Stimulated activated CD8-positive, alpha-beta memory T cell treated with anti-CD3 and anti-CD28 coated beads, Interleukin-15, amount 100 ng/mL, for 48 hours (primary cell): ENCODE results near the gene SHISA2.
"Not testable (repeated sequence)": the region's sequence is repeated elsewhere in the genome, so short reads cannot be mapped to it uniquely, and the experiment has no call there.

Source experiments
- DNase-seq, 2 donors: peaks; one replicate each; pipeline ENCODE4 v3.0.0-alpha.2; 2020; ENCODE audit warnings: low read depth in 2 of 2

The SHISA2 gene

DNA sequence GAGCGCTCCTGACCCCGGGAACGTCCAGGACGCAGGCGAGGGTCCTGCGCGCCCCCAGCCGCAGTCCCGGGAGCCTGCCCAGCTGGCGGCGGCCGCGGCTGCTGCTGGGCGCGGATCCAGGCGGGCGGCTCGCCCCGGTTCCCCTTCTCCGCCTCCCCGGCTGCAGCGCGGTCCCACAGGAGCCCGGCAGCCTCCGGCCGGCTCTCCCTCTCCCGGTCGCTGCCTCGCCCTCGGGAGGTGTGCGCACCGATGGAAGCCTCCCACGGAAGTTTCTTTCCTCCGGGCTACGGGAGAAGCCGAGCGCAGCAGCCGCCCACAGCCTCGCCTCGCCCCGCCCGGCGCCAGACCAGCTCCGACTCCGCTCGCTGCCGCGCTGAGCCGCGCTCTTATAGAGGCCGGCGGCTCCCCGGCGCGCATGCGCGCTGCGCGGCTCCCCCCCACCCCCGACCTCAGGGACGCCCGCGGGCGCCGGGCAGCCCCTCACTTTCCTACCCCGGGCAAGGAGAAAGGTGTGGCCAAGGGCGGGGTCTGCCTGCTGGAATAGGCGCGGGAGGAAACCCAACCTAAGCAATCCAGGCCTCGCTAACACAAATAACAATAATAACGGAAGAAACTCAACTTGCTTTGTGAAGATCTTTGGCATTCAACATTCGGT lies at the start of gene SHISA2:
Gene SHISA2 (minus strand): TSS at position 360 of the 655 bp plus-strand sequence. CDS start 1,041 bp downstream, outside the sequence.
- peak in 1 of 2 donors; percentile 33 for DNase-seq

GRCh38 chr13:26095846-26096610 lies 44.2 kb upstream of the SHISA2 start:
- no peak for DNase-seq

GRCh38 chr13:26095338-26095737 lies 43.5 kb upstream of the SHISA2 start:
- no peak for DNase-seq

DNA sequence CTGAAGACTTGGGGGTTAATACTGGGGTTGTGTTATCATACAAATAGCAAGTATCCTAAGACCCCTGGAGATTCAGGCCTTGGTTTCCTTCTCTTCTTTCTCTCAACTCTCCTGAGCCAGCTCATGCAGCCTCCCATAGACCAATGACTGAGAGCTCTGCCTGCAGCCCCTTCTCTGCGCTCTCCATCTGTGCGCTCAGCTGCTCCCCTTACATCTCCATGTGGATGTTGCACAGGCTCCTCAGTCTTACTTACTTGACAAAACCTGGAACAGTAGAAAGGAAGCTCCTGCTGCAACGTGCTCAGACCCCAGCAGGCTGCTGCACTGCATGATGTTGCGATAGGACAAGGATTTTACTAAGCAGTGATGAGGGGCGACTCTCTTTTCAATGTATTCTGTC lies 25.0 kb upstream of the SHISA2 start:
- DNase-seq = not testable (repeated sequence)

DNA sequence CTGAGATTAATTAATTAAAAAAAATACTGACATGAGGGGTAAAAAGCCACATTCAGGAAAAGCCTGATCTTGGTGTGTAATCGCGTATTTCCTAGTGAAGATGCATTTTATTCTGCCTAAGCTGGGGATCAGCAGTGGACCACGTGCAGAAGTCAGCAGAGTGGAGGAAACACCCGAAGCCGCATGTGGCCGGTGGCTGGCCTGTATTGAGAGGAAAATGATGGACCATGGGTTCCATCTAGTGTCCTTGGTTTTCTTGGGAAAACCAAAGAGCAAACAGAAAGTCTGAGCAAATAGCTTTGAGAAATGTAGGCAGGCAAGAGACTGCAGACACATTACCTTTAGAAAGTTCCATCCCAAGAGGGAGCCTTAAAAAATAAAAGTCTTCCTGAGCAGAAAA lies 23.7 kb upstream of the SHISA2 start:
- DNase-seq = no peak

DNA sequence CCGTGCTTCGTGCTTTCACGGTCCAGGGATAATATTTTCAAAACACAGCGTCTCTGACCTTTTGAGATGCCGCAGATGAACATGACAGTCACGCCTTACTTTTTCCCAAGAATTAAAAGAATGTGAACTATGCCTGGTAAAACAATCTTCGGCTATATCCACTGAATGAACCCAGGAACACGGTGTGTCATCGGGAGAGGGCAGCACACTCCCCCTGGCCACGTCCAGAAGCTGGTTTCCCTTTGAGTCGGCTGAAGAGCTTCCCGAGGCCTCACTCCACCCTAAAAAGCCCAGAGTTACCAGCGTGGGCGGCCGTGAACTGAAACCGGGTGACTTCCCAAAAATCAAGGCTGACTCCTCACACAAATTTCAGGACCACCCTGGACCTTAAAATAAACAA lies 22.9 kb upstream of the SHISA2 start:
- no peak for DNase-seq

DNA sequence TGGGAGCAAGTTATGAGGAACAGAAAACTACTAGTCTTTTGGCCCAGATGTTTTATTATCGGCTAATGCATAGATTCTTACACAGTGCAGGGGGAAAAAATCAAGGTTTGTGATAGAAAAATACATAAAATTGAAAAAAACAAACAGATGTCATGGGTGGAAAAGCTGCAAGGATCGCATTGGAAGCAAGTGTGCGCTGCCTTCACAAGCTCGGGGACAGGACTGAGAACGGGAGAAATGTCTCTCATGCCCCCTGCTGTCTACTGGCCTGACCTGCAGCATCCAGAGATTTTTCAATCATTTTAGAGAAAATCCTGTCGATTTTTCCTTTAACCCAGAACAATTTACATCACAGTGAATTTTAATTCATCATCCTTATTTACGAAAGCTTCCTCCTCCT lies 20.5 kb upstream of the SHISA2 start:
- DNase-seq = not testable (repeated sequence)

GRCh38 chr13:26071691-26072090 lies 19.9 kb upstream of the SHISA2 start:
- no peak for DNase-seq

DNA sequence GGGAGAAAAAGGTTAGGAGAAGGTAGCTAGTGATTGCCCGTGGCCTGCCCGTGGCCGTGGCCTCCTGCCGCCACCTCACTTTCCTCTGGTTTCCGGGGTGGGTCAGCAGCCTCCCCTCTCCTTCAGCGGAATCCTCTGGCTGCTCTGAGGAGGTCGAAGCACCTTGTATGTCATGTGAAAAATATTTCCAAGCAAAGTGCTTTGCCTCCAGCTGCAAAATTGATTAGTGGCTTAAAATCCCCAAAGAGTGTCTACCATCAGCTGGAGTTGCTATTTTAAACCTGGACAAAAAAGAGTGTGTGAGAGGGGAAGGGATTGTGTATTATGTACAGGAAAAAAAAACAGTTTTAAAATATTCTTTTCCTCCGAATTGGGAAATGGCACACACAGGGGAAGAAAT lies 17.8 kb upstream of the SHISA2 start:
- DNase-seq = not testable (repeated sequence)

- DNase-seq = not testable (repeated sequence)
These were observed 16.6 kb upstream of the SHISA2 start for GRCh38 chr13:26068372-26068771.

DNA sequence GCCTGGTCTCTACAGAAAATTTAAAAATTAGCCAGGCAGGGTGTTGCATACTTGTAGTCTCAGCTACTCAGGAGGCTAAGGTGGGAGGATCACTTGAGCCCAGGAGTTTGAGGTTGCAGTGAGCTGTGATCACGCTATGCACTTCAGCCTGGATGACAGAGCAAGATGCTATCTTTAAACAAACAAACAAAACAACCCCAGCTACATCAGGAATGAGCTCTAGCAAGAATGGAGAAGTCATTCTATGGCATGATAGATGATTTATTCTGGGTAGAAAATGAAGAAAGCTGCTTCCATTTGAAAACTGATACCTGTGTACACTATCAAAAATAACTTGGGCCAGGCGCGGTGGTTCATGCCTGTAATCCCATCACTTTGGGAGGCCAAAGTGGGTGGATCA lies 15.8 kb upstream of the SHISA2 start:
- DNase-seq = no peak

- DNase-seq = not testable (repeated sequence)
These were observed 14.7 kb upstream of the SHISA2 start for GRCh38 chr13:26066492-26066891.

GRCh38 chr13:26062853-26063444 lies 11.1 kb upstream of the SHISA2 start:
- DNase-seq = no peak

GRCh38 chr13:26061947-26062346 lies 10.1 kb upstream of the SHISA2 start:
- DNase-seq = no peak

DNA sequence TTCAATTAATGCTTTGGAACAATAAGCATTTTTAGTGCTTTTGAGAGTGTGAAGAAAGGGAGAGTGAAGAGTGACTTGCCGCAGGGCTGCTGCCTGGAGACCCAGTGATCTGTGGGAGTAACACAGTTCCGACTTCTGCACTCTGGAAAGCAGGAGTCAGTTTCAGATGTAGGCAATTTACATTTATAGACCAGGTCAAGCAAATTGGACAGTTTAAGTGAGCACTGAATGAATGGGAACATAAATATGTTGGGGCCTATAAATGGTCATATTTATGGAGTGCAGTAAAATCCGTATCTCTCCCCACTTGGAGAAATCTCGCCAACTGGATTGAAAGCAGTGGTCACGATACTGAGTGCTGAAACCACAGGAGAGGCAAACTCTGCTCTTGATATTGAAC lies 9.4 kb upstream of the SHISA2 start:
- DNase-seq = no peak

- no peak for DNase-seq
These were observed 8.5 kb upstream of the SHISA2 start for GRCh38 chr13:26060357-26060756.

- no peak for DNase-seq
These were observed 6.9 kb upstream of the SHISA2 start for GRCh38 chr13:26058704-26059103.

DNA sequence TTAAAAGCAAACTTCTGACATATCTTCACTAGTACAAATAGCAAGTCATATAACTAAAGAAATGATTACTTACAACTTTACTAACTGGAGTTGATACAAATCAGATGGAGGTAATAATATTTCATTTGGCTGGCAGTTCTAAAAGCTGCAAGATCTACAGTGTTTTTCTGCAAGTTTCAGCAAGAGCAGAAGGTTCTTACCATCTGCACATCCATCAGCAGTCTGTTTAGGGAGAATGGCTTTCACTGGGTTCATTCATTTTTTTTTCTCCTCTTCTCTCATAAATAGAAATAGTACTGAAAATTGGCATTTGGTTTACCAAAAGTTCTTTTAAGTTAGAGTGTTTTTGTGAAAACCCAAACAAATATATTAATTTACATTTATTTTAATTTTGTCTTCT lies 3.1 kb upstream of the SHISA2 start:
- DNase-seq = no peak

- DNase-seq = no peak
These were observed 1.7 kb upstream of the SHISA2 start for GRCh38 chr13:26053418-26053980.

GRCh38 chr13:26052337-26052736 lies 521 bp upstream of the SHISA2 start:
- no peak for DNase-seq

DNA sequence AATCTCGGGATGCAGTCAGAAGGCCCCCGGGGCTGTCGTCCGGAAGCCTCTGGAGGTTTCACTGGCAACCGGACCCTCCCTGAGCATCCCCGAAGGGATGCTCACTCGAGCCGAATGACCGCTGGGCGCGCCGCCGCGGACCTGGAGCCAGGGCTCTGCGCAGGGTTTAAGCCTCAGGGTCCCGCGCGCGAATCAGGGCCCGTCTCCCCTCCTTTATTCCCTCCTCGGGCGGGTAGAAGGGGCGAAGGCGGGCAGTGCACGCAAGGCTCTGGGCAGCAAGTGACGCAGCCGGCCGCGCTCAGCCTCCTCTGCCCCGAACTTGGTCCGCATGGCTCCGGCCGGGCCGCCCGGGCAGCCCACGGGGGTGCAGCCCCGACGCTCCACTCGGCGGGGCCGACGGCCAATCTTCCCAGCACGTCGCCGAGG lies 572 bp downstream of the SHISA2 start:
- DNase-seq = no peak

GRCh38 chr13:26050568-26051230 lies 1.1 kb downstream of the SHISA2 start:
- no peak for DNase-seq
